Activated CD4-positive, alpha-beta T cell treated with anti-CD3 and anti-CD28 coated beads, Interleukin-2, amount 50 U/mL, for 24 hours (primary cell): ENCODE measurements around the gene IDI1.

Source experiments
- DNase-seq, 2 donors: peaks; one replicate each; pipeline ENCODE4 v3.0.0-alpha.2; 2020; ENCODE audit warnings: low read depth in 1 of 2, low spot score in 1 of 2

IDI1 gene

GRCh38 chr10:995559-995926, 53.4 kb downstream of the IDI1 start:
- DNase-seq = no peak

DNA sequence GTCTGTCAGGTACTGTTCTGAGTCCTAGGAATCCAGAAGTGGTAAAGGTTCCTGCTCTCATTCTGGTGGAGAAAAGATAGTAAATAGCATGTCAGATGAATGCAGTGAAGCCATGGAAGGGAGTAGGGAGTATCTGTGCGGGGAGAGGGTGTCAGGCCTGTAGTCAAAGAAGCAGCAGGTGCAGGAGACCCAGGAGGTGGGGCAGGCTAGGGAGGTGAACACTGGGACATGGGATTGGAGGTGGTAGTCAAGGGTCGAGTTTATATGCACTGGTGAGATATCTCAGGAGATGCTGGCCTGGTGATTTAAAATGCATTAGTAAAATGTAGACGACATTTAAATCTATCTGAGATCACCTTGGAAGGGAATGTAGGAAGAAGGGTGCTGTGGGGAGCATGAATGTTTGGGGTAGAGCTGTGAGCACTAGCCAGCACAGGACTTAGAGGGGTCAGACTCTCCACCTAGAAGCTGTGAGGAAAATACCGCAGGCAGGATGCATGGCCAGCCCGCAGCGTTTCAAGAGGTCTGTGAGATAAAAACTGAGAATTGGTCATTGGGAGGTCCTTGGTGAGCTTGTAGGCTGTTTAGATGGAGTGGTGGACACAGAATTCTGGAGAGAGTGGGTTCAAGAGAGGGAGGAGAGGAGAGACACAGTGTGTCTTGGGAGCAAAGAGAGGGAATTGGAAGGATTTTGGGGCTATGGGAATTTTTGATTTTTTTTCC, 53.9 kb downstream of the IDI1 start:
- DNase-seq = no peak

GRCh38 chr10:992871-993270, 56.0 kb downstream of the IDI1 start:
- DNase-seq = no peak

- DNase-seq = no peak
Measured at GRCh38 chr10:992467-992866, 56.5 kb downstream of the IDI1 start.

- no peak for DNase-seq
Measured at GRCh38 chr10:990808-991207, 58.1 kb downstream of the IDI1 start.
